HG02763 (cell line): ENCODE results near the gene SLC9A1.
A peak's percentile ranks its signal among the peaks of the same experiment; 100 is the strongest.
"Not testable (repeated sequence)": the region's sequence is repeated elsewhere in the genome, so short reads cannot be mapped to it uniquely, and the experiment has no call there.

ENCODE experiments used
- ATAC-seq: cut with Tn5 transposase; IDR thresholded peaks from one replicate; pipeline ENCODE4 v1.9.1; 2021; ENCODE audit warnings: mild to moderate bottlenecking, moderate library complexity; ENCODE audit not compliant: unreplicated experiment

Gene SLC9A1

DNA sequence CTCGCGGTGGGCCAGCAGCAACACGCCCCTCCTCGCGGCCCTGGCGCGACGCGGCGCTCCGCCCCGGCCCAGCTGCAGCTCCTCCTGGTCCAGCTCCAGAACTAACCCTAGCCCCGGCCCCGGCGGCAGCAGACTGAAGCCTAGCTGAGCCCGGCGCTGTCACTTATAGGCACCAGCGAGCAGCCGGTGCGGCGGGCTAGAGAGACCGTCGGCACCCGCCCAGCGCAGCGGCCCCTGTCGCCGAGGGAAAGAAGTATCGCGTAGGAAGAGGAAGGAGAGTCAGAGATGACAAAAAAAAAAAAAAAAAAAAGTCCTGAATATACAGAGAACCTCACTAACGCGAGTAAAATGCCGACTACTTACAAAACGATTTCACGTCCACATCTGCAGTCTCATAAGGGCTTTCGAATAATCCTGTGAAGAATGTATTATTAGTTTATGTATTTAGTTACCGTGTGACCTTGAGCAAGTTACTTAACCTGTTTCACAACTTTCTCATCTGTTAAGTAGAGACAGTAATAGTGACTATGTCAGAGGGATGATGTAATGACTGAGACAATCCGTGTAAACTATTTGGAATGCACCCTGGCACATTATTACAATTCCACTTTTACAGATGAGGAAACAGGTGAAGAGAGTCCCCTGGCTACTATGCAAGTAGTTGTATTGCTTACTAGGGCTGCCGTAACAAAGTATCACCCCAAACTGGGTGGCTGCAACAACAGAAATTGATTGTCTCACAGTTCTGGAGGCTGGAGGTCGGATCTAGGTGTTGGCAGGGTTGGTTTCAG is at the start of gene SLC9A1:
TSS of gene SLC9A1 (minus strand) at position 135 of the 791 bp plus-strand sequence. CDS start 791 bp downstream, outside the sequence.
- peak; percentile 90 for ATAC-seq

DNA sequence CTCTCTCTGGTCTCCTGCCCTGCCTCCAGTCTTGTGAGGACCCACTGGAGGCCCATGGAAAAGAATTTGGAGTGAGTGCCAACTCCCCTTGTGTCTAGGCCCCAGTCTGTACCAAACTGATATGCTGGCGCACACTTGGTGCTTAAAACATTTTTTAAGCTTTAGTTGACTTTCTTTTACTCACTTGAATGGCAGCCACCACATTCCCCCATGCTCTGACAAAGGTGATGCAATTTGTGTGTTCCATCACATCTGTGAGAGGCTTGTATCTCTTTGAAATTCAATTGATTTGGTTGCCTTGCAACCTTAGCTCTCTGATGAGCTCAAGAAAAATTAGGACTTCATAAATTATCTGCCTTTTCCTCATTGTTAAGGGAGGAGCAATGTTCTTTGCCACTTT is 49.0 kb upstream of the SLC9A1 start:
- ATAC-seq, result no peak

DNA sequence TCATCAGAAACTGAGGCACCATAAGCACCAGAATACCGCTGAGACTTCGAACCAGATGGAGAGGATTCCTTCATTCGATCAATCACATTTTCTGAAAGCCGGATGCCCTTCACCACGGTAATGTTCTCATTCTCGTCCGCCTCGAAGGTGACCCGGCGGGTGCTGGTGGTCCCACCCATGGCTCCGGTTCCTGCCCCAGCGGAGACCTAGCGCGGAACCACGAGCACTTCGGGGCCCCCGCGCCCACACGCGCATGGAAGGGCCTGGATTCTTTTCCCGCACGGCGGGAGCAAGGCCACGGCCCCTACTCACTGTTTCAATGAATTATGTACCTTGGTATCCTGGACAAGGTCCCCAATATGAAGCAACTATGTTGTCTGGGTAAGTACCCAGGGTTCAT is 46.4 kb upstream of the SLC9A1 start:
- ATAC-seq, result no peak

DNA sequence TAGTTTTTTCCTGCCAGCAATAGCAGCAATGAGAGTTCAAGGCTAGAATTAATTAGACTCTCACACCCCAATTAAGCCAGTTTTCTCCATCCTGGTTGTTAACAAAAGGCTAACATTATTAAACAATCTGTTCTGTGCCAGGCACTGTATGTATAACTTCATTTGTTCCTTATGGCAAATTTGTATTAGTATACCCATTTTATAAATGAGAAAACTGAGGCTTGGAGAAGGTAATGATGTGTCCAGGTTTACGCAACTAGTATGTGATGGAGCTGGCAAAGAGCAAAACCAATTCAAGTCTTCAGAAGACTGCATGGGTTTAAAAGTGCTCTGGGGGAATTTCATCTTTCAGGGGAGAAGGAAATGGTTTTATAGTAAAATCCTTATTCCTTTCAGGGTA is 38.3 kb upstream of the SLC9A1 start:
- no peak for ATAC-seq

DNA sequence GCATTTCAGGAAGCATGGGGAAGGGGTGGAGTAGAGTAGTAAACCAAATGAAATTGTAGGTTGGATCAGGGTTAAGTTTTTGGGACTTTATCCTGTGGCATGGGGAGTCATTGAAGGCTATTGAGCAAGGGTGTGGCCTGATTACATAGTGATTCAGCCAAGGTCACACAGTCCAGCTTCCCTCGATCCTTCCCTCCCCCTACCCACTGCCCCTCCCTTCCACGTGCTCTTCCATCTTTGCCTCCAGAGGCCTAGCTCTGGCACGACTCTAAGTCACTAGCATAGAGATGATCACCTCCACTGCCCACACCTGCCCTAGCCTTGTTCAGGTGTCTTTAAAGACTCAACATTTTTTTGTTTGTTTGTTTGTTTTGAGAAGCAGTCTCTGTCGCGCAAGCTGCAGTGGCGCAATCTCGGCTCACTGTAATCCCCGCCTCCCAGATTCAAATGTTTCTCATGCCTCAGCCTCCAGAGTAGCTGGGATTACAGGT is 37.2 kb upstream of the SLC9A1 start:
- ATAC-seq, result no peak

DNA sequence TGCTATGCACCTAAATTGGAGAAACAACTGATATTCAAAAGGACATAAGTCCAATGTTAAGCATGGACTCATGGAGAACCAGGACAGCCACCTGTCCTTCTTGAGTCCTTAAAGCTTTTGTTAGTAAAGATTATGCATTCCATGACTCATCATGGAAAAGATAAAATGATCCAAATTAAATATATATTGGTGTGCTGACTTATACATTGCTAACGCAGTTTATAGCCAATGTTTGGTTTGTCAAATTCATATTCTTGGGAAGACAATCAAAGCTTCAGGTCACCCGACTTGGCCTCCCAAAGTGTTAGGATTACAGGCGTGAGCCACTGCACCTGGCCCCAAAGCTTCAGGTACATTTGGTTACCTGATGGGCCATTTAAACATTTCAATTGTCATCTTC is 29.7 kb upstream of the SLC9A1 start:
- not testable (repeated sequence) for ATAC-seq

DNA sequence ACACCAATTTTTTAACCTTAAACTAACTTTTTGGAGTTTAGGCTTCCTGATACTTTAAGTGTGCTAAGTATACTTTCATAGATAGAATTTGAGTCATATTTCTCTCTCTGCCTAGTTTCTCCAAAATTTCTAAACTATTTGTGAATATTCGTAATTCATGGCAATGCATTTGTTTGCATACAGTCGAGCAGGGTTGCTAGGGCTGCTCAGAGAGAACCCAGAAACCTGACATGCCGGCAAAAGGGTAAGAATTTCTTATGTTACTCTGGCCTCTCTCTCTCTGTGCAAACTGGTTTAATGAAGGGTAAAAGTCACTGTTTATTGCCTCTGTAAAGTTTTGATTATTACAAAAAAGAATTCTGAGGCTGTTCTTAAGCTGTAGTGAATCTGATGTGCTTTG is 25.1 kb upstream of the SLC9A1 start:
- ATAC-seq, result no peak

DNA sequence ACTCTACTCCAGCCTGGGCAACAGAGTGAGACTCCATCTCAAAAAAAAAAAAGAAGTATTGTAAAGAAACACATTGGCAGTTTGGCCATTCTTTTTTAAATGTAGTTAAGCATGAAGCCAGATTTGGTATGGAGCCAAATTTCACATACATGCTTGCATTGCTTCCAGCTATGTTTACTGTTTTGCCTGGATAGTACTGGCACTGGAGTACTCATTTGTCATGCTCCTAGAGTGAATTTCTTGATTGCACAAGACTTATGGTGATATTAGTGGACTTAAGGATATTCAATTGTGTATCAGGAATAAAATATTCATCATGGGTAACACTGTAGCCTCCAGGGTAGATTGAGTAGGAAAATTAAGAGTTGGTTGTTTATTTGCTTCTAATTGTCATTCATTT is 24.5 kb upstream of the SLC9A1 start:
- no peak for ATAC-seq

DNA sequence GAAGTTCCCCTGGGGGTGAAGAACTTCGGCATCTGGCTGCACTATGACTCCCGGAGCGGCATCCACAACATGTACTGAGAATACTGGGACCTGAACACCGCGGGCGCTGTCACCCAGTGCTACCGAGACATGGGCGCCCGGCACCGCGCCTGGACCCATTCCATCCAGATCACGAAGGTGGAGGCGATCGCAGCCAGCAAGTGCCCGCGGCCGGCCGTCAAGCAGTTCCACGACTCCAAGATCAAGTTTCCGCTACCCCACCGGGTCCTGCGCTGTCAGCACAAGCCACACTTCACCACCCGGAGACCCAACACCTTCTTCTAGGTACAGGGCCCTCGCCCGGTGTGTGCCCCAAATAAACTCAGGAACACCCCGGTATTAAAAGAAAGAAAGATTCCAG is 22.0 kb upstream of the SLC9A1 start:
- ATAC-seq, result no peak

DNA sequence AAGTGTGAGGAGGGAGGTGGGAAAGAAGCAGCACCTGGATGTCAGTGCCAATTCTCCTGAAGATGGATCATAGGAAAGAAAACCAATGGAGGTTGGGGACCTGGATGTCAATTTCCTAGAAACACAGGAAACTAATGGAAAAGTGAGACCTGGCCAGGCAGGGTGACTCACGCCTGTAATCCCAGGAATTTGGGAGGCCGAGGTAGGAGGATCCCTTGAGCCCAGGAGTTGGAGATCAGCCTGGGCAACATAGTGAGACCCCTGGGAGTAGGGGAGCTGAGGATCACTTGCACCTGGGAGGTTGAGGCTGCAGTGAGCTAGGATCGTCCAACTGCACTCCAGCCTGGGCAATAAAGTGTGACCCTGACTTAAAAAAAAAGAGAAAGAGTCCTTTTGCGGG is 21.4 kb upstream of the SLC9A1 start:
- ATAC-seq, result no peak

DNA sequence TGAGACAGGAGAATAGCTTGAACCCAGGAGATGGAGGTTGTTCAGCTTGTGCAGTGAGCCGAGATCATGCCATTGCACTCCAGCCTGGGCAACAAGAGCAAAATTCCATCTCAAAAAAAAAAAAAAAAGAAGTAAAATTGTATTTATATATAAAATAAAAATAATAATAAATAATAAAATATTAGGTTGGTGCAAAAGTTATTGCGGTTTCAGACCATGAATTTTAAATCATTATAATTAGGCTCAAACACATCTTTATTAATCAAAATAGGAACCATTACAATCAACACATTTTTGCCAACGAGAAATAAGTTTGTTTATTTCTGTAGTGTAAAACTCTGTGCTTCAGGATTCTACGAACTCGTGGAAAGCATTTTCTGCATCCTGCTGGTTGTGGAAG is 18.1 kb upstream of the SLC9A1 start:
- not testable (repeated sequence) for ATAC-seq

DNA sequence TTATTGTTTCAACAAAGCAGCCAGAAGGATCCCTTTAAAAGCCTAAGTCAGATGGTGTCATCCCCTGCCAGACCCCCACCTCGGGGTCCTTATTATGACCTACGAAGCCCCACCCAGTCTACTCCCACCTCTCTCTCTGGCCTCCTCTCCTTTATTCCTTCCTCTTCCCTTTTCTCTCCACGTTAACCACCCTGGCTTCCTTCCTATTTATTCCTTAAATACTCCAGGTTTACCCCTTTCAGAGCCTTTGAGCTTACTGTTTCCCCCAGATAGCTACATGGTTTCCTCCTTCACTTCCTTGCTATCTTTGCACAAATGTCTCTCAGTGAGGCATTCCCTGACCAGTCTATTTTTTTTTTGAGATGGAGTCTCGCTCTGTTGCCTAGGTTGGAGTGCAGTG is 12.0 kb upstream of the SLC9A1 start:
- ATAC-seq, result no peak

DNA sequence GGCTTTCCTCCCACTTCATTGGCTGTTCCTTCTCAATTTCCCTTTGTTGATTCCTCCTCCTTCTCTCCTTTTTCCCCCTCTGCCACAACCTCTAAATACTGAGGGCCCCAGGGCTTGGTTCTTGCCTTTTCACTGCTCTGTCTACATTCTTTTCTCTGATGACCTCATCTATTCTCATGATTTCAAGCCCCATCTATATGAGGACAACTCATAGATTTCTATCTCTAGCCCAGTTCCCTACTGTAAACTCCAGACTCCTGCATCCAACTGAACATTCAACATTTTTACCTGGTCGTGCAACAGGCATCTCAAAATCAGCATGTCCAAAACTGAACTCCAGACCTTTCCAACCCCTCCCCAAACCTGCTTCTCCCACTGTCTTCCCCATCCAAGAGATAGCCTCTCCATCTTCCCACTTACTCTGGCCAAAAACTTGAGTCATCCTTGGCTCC is 11.5 kb upstream of the SLC9A1 start:
- no peak for ATAC-seq

DNA sequence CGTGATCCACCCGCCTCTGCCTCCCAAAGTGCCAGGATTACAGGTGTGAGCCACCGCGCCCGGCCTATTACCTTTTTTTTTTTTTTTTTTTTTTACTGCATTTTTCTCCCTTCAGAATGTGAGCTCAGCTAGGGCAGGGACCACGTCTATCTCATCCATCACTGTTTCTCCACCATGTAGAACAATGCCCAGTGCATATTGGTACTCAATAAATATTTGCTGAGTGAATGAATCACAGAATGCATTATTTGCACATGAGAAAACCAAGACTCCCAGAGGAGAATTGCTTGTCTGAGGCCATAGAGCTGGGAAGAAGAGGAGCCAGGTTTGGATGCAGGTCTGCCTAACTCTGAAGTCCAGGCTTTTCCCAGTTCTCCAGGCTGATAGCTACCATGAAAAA is 8.2 kb upstream of the SLC9A1 start:
- no peak for ATAC-seq

DNA sequence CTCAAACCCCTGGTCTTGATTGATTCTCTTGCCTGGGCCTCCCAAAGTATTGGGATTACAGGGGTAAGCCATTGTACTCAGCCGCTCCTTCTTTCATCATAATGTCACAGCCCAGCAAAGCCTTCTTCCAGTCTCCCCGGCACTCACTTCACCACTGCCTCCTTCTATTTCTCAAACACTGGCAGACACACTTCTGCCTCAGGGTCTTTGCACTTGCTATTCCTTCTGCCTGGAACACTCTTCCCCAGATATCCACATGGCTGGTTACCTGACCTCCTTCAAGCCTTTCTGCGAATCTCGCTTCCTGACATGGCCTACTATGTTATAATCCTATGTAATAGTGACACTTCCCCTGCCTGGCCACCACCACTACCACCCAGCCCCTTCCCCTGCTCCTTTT is 7.2 kb upstream of the SLC9A1 start:
- no peak for ATAC-seq

DNA sequence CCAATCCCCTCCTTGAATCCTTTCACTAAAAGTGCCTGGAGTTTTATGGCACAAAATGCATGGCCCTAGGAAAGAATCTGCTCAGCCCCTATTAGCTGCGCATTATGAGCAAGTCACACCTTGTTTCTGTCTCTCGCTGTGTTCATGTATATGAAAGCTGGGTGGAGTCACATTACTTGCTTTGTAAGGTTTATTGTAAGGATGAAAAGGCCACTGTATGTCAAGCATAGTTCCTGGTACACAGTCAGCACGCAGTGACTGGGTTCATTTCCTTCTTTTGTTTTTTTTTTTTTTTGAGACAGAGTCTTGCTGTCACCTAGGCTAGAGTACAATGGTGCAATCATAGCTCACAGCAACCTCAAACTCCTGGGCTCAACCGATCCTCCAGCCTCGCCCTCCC is 6.7 kb upstream of the SLC9A1 start:
- ATAC-seq, result no peak

DNA sequence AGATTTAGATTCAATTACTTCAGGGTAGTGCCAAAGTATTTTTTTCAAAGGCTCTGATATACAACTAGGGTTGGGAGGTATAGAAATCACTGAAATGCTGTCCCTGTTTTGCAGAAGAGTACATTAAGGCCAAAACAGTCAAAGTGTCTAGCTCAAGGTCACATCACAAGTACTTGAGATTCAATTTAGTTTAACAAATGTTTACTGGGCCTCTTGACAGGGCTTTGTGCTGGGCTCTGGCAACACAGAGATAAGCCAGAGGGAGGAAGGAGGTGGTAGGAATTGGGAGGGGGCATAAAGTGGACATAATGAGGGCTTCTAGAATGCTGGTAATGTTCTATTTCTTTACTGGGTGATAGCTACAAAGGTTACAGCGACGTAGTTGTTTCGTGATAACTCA is 2.3 kb upstream of the SLC9A1 start:
- no peak for ATAC-seq

DNA sequence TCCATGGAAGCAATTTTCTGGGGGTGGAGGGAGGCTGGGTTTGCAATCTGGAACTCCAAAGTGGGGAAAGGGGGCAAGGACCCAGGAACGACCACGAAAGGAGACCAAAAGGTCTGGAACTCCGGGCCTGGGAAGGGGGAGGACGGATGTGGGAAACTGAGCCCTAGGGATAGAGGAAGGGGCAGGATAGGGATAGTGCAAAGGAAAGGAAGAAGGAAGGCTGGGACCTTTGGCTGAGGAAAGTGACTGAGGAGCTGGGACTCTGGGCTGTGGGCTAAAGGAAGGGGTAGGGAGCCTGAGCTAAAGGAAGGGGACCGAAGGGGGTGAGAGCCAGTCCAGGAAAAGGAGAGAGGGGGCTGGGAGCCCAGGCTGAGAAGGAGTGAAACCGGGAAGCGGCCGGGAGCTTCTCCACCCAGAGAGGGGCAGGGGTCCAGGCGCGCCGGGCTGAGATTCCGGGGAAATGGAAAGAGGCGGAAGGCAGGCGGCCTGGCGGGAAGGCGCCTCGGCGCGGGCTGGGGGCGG is 395 bp downstream of the SLC9A1 start:
- no peak for ATAC-seq

DNA sequence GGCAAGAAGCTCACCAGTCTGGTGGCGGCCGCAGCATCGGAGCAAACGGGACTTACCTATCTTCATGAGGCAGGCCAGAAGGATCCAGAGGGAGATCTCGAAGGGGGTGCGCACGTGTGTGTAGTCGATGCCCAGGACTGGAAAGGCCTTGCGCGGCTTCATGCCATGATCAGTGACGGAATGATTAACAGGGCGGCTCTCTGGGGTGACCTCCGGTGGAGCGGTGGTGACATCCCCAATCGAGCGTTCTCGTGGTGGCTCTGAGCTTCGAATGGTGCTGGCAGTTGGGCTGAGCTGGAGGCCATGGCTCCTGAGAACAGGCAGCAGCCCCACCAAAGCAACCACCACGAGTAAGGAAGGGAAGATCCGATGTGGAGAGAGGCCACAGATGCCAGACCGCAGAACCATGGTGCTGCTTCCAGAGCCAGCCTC is 982 bp downstream of the SLC9A1 start:
- no peak for ATAC-seq

DNA sequence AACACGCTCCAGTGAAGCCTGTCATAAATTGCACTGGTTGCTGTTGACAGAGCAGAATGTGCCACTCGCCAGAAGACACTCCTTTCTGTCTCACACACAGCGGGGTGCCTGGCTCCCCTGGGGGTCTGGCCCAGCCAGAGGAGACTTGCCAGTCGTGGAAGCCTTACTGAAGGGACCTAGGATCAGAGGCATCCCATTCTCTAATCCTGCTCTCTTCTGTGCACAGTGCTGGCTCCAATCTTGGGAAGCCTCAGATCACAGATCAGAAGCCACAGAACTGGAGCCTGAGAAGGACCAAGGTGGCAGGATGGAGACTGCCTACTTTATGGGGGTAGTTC is 1.4 kb downstream of the SLC9A1 start:
- no peak for ATAC-seq

DNA sequence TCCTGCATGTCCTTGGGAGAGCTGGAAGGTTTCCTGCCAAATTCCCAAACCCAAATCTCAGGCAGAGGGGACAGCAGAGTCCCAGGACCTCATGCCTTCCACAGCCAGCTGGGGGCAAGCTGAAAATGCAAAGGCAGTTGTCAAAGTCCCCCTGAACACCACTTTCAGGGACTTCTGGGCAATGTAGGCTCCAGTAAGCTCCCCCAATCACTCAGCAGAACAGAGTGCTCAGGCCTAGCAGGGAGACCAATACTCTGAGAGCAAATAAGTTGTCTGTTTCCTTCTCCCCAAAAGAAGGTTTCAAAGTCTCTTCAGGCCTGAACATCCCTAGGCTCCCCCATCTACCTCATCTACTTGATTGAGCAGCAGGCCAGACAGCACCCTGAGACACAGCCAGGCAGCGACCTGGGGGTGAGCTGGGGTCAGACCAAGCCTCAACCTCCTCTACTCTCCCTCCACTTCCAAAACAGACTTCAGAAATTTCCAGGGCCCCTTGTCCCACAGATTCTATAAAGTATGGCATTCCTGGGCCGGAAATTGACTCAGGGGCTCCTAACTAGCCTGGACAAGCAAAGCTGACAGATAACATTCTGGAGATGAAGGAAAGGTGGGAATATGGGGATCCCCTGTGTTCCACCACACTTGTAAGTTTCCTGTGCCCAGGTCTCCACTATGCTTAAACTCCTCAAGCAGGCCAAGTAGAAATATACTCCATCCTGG is 1.9 kb downstream of the SLC9A1 start:
- no peak for ATAC-seq
